Breast epithelium (tissue), 3 donors: Measurements from ENCODE around the gene IGFBP4.

ENCODE experiments used
- POLR2AphosphoS5 ChIP-seq, 3 donors: sonication (generic); formaldehyde crosslinking; IDR thresholded peaks; one replicate each; pipeline ENCODE4 v1.6.1; 2017; ENCODE audit warnings: antibody characterized with exemption in 3 of 3
- TF ChIP-seq, protein P1 (sequence below), 3 donors: fragments of 450-650 bp; IDR thresholded peaks; one replicate each; pipeline ENCODE4 v1.5.1; 2016 to 2017; ENCODE audit warnings: antibody characterized with exemption in 3 of 3, mild to moderate bottlenecking in 3 of 3, moderate library complexity in 3 of 3

- TF ChIP-seq, protein P1, sequence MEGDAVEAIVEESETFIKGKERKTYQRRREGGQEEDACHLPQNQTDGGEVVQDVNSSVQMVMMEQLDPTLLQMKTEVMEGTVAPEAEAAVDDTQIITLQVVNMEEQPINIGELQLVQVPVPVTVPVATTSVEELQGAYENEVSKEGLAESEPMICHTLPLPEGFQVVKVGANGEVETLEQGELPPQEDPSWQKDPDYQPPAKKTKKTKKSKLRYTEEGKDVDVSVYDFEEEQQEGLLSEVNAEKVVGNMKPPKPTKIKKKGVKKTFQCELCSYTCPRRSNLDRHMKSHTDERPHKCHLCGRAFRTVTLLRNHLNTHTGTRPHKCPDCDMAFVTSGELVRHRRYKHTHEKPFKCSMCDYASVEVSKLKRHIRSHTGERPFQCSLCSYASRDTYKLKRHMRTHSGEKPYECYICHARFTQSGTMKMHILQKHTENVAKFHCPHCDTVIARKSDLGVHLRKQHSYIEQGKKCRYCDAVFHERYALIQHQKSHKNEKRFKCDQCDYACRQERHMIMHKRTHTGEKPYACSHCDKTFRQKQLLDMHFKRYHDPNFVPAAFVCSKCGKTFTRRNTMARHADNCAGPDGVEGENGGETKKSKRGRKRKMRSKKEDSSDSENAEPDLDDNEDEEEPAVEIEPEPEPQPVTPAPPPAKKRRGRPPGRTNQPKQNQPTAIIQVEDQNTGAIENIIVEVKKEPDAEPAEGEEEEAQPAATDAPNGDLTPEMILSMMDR (IDR thresholded peaks at IDR 0.05): no peak
- TF ChIP-seq POLR2AphosphoS5 (IDR thresholded peaks at IDR 0.05): no peak
Observed at GRCh38 chr17:40437095-40437732, 6.0 kb upstream of the IGFBP4 start.
